AG04450 (cell line): ENCODE measurements around the gene SMCO4. TPM values are rescaled to one million over a fixed set of nuclear protein-coding genes. Genes with fewer than 3 reads are reported as not detected.

ENCODE experiments used
- CTCF ChIA-PET: fragments of 300-600, 350-600 bp; formaldehyde crosslinking; extraction: SDS; loops from one replicate; lab custom pipeline; 2022; ENCODE audit warnings: antibody characterized with exemption, inconsistent platforms; lab: Charles Lee
- POLR2A ChIA-PET: fragments of 350-600 bp; formaldehyde crosslinking; extraction: SDS; loops from one replicate; lab custom pipeline; 2021; ENCODE audit warnings: antibody characterized with exemption, inconsistent platforms; lab: Yijun Ruan, JAX
- DNase-seq: peaks from one replicate; pipeline ENCODE4 v3.0.0-alpha.2; 2011; ENCODE audit warnings: low read depth, low spot score
- H3K27ac ChIP-seq: one replicate; pipeline ENCODE4 v1.5.1; 2012; ENCODE audit warnings: low read depth, low read length, control low read depth
- H3K27me3 ChIP-seq: one replicate; pipeline ENCODE4 v1.6.0; 2012; ENCODE audit warnings: low read length; ENCODE audit not compliant: control insufficient read depth, insufficient read depth
- H3K4me3 ChIP-seq: 2 replicates; pipeline ENCODE4 v1.5.1; 2011; ENCODE audit warnings: mild to moderate bottlenecking, low read depth, low read length, control low read depth
- H3K9me3 ChIP-seq: 2 replicates; pipeline ENCODE4 v1.5.1; 2012; ENCODE audit warnings: low read length; ENCODE audit not compliant: control insufficient read depth, insufficient read depth
- CTCF ChIP-seq: IDR thresholded peaks from 2 replicates; pipeline ENCODE4 v1.5.1; 2011; ENCODE audit warnings: low read depth, low read length, control low read depth, inconsistent platforms
- polyA plus RNA-seq: library from polyadenylated mRNA; depleted of rRNA; stranded (reverse); fragments of >200 nt; gene quantifications from 2 replicates; pipeline ENCODE4 v1.2.3, GENCODE V29; 2011

The SMCO4 gene
- polyA plus RNA-seq, 1 experiment = 8.6 TPM

GRCh38 chr11:93510196-93510873 is 32.9 kb downstream of the SMCO4 start:
- Histone ChIP-seq H3K9me3 (no peaks in the 10 kb centered on the region), H3K27ac (no peak overlapping the region), H3K27me3 (no peaks in the 10 kb centered on the region), H3K4me3 (no peak overlapping the region)
- POLR2A ChIA-PET = no interaction called here
- TF ChIP-seq CTCF = no peak
- no peak for DNase-seq
- CTCF ChIA-PET = no interaction called here

- no peaks in the 10 kb centered on the region for H3K27me3 ChIP-seq
- no peak for DNase-seq
- no peaks in the 10 kb centered on the region for H3K9me3 ChIP-seq
- CTCF ChIA-PET = no interaction called here
- no peak overlapping the region for H3K4me3 ChIP-seq
- no peak overlapping the region for H3K27ac ChIP-seq
- POLR2A ChIA-PET = no interaction called here
- TF ChIP-seq CTCF = no peak
Measured at GRCh38 chr11:93507517-93507916, 35.7 kb downstream of the SMCO4 start.

GRCh38 chr11:93505703-93506102 is 37.5 kb downstream of the SMCO4 start:
- CTCF ChIA-PET = no interaction called here
- no peak overlapping the region for H3K27ac ChIP-seq
- no peak for TF ChIP-seq CTCF
- no peaks in the 10 kb centered on the region for H3K9me3 ChIP-seq
- no peak overlapping the region for H3K4me3 ChIP-seq
- H3K27me3 ChIP-seq = no peaks in the 10 kb centered on the region
- POLR2A ChIA-PET = no interaction called here
- no peak for DNase-seq

GRCh38 chr11:93504110-93505095 is 38.8 kb downstream of the SMCO4 start:
- Histone ChIP-seq H3K27ac (no peak overlapping the region), H3K4me3 (no peak overlapping the region), H3K27me3 (no peaks in the 10 kb centered on the region), H3K9me3 (no peaks in the 10 kb centered on the region)
- no peak for TF ChIP-seq CTCF
- ChIA-PET CTCF (interaction anchor here (0.6 kb wide), 1 partner anchor 36 kb away, joined by 3 read pairs; no protein-coding TSS in a partner anchor), POLR2A (interaction anchor here (0.6 kb wide), 1 partner anchor 236 kb away, joined by 13 read pairs; no protein-coding TSS in a partner anchor)
- DNase-seq = no peak
